Thyroid gland (tissue), 4 donors: ENCODE results near the gene FOSB.

Experiments
- CTCF ChIP-seq, 6 experiments: fragments of 200-600 bp in 3 of 6; fragments of 450-650 bp in 3 of 6; sonication (generic) in 3 of 6; IDR thresholded peaks; one replicate each; pipeline ENCODE4 v1.5.1; 2016 to 2019; ENCODE audit warnings: antibody characterized with exemption in 6 of 6, mild to moderate bottlenecking in 2 of 6, inconsistent platforms in 1 of 6, moderate library complexity in 1 of 6
- POLR2A ChIP-seq, 2 donors: fragments of 450-650 bp; IDR thresholded peaks; one replicate each; pipeline ENCODE4 v1.6.1; 2017; ENCODE audit warnings: antibody characterized with exemption in 2 of 2, mild to moderate bottlenecking in 2 of 2, moderate library complexity in 1 of 2

GRCh38 chr19:45424191-45425058 lies 43.4 kb upstream of the FOSB start:
- TF ChIP-seq CTCF (IDR thresholded peaks at IDR 0.05) (no peak), POLR2A (IDR thresholded peaks at IDR 0.05) (no peak)
